Hepatic stellate cell (primary cell): ENCODE data around the gene HID1.
"Not testable (repeated sequence)": the region's sequence is repeated elsewhere in the genome, so short reads cannot be mapped to it uniquely, and the experiment has no call there.

Experiments used
- DNase-seq: peaks from one replicate; pipeline ENCODE4 v3.0.0; 2011; ENCODE audit warnings: low spot score

HID1 gene

GRCh38 chr17:74970395-74970794, 2.2 kb downstream of the HID1 start:
- no peak for DNase-seq

- DNase-seq = not testable (repeated sequence)
These were observed 3.1 kb downstream of the HID1 start for GRCh38 chr17:74969501-74969900.

GRCh38 chr17:74968361-74968780, 4.2 kb downstream of the HID1 start:
- DNase-seq = no peak

GRCh38 chr17:74964988-74965622, 7.5 kb downstream of the HID1 start:
- DNase-seq = no peak

GRCh38 chr17:74964246-74964761, 8.3 kb downstream of the HID1 start:
- no peak for DNase-seq

GRCh38 chr17:74963656-74964055, 8.9 kb downstream of the HID1 start:
- no peak for DNase-seq

- no peak for DNase-seq
These were observed 9.8 kb downstream of the HID1 start for GRCh38 chr17:74962622-74963394.

- DNase-seq = peak; percentile 95
These were observed 10.8 kb downstream of the HID1 start for GRCh38 chr17:74961657-74962350.

- peak; percentile 48 for DNase-seq
These were observed 11.8 kb downstream of the HID1 start for GRCh38 chr17:74960570-74961342.

- DNase-seq = peak; percentile 51
These were observed 12.6 kb downstream of the HID1 start for GRCh38 chr17:74959826-74960515.

- DNase-seq = peak; percentile 89
These were observed 14.4 kb downstream of the HID1 start for GRCh38 chr17:74957935-74958740.

- DNase-seq = no peak
These were observed 16.5 kb downstream of the HID1 start for GRCh38 chr17:74956093-74956492.

GRCh38 chr17:74954665-74955421, 17.7 kb downstream of the HID1 start:
- DNase-seq = no peak

GRCh38 chr17:74954115-74954514, 18.4 kb downstream of the HID1 start:
- no peak for DNase-seq

GRCh38 chr17:74953134-74953687, 19.3 kb downstream of the HID1 start:
- DNase-seq = no peak

- no peak for DNase-seq
These were observed 20.0 kb downstream of the HID1 start for GRCh38 chr17:74952431-74953133.

GRCh38 chr17:74951680-74952421, 20.7 kb downstream of the HID1 start:
- DNase-seq = no peak

- no peak for DNase-seq
These were observed 21.5 kb downstream of the HID1 start for GRCh38 chr17:74951065-74951464.
